ENCODE results near the gene RYR3. TPM values are rescaled to one million over a fixed set of nuclear protein-coding genes. Genes with fewer than 3 reads are reported as not detected.

Gene RYR3
- total RNA-seq, 1 experiment from 2014 or later: not detected

DNA sequence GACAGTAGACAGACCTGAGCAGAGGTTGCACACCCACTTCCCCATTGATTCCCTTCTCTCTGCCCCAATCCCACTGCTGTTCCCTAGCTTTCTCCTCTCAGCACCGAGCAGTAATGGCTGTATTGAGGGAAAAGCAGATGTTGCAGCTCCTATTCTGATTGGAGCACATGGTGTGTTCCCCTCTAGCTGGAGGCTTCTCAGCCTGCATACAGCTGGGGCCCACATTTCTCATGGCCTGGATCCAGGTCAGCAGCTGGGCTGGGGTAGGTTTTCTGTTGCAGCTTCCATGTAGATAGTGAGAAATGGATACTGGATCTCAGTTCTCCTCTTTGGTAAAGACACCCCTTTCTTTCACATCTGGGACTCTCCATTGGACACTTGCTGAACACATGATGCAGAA, 50.1 kb downstream of the RYR3 start:
- no peak for DNase-seq
- Histone ChIP-seq H3K9me3 (no peaks in the 10 kb centered on the region), H3K36me3 (no peaks in the 10 kb centered on the region), H3K27me3 (no peaks in the 10 kb centered on the region), H3K4me3 (no peak overlapping the region)

DNA sequence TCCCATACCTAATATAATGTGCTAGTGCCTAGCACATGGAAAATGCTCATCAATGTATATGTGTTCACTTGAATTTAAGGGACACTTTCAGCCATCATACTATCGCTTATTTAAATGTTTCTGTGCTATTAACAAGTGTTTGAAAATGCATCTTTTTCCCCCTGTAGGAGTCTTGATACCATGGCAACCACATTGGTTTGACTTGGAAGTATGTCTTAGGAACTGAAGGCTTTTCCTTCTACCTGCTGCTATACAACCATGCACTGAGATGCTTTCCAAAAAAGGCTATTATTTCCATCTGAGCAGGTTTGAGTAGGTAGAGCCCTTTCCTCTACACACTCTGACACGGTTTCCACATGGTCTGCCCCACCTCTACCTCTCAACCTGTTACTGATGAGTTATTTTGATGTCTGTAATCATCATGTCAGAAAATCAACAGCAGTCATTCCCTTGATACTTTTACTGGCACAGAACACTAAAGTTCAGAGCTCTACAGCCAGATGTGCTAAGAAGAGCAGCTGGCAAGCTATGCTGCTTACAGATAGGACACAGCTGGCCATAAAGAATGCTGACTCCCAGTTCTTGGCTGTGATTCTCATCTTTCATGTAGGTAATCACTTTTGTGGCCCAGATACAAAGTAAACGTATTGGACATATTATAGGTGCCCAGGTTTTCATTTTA, 59.3 kb downstream of the RYR3 start:
- H3K36me3 ChIP-seq: no peaks in the 10 kb centered on the region
- DNase-seq: no peak
- no peaks in the 10 kb centered on the region for H3K9me3 ChIP-seq
- H3K4me3 ChIP-seq: no peak overlapping the region
- H3K27me3 ChIP-seq: no peaks in the 10 kb centered on the region; the same call in 1 of the 2 replicates

GRCh38 chr15:33370623-33371020, 59.9 kb downstream of the RYR3 start:
- Histone ChIP-seq H3K36me3 (no peaks in the 10 kb centered on the region), H3K9me3 (no peaks in the 10 kb centered on the region), H3K27me3 (no peaks in the 10 kb centered on the region; the same call in 1 of the 2 replicates), H3K4me3 (no peak overlapping the region)
- DNase-seq: no peak

GRCh38 chr15:33371159-33371558, 60.4 kb downstream of the RYR3 start:
- Histone ChIP-seq H3K27me3 (no peaks in the 10 kb centered on the region; the same call in 1 of the 2 replicates), H3K4me3 (no peak overlapping the region), H3K36me3 (no peaks in the 10 kb centered on the region), H3K9me3 (no peaks in the 10 kb centered on the region)
- no peak for DNase-seq

- DNase-seq: no peak
- Histone ChIP-seq H3K4me3 (no peak overlapping the region), H3K36me3 (no peaks in the 10 kb centered on the region), H3K27me3 (no peaks in the 10 kb centered on the region), H3K9me3 (no peaks in the 10 kb centered on the region)
These were observed 63.6 kb downstream of the RYR3 start for GRCh38 chr15:33374226-33374914.

DNA sequence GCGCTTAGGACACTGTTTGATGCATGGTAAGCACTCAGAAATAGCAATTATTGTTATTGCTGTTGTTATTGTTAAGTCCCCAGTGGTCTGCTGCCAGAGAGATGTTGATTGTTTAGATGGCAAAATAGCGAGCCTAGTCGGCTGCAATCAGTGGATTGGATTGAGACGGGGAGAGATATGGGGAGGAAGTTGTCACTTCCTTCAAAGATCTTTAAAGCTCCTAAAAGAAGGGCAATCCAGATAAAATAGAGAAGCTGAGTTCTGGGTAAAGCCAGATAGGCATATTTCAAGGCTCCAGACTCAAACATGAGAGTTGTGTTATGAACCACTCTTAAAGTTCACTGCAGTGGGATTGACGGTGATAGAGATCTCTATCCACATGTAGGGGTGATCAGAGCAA, 64.5 kb downstream of the RYR3 start:
- H3K9me3 ChIP-seq: no peaks in the 10 kb centered on the region
- H3K36me3 ChIP-seq: no peaks in the 10 kb centered on the region
- no peak overlapping the region for H3K4me3 ChIP-seq
- no peaks in the 10 kb centered on the region for H3K27me3 ChIP-seq
- no peak for DNase-seq

DNA sequence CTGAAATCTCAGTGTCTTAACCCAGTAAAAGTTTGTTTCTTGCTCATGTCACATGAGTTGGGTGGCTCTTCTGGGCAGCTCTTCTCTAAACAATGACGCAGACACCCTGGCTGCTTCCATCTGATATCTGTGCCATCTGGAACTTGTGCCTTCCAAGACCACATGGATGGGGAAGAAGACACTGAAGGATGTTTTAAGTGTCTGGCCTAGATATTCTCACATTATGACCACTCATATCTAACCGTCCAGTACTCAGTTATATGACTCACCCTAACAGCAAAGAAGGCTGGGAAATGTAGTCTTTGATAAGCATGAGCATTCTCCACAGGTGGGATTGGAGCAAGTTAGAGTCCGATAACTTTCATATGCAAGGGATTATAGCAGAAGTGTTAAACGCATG, 66.4 kb downstream of the RYR3 start:
- H3K36me3 ChIP-seq: no peaks in the 10 kb centered on the region
- H3K4me3 ChIP-seq: no peak overlapping the region
- no peaks in the 10 kb centered on the region for H3K27me3 ChIP-seq
- DNase-seq: no peak
- H3K9me3 ChIP-seq: no peaks in the 10 kb centered on the region

DNA sequence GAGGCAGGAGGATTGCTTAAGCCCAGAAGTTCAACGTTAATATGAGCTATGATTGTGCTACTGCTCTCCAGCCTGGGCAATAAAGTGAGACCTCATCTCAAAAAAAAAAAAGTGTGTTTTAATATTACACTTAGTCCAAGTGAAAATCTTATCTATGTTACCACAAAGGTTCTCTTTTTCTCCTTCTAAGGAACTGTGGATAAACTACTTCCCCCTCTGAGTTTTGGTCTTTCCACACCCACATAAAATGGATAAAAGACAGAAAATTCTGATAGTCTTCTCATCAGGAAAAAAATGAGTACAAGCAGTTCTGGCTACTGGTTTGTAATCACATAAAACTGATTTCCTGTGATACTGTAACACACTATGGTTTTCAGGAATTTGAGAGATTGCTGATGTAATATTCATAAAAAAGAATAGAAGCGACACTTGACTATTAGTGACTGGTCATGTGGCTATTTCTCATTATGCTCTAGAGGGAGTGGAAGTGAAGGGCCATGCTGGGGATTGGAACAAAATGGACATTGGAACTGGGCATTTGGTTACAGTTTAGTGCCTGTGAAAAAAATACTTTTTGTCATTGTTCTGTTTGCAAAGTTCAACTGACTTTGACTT, 68.2 kb downstream of the RYR3 start:
- Histone ChIP-seq H3K9me3 (no peaks in the 10 kb centered on the region), H3K36me3 (no peaks in the 10 kb centered on the region), H3K4me3 (no peak overlapping the region), H3K27me3 (no peaks in the 10 kb centered on the region)
- no peak for DNase-seq

GRCh38 chr15:33380406-33380805, 69.6 kb downstream of the RYR3 start:
- no peak for DNase-seq
- no peaks in the 10 kb centered on the region for H3K9me3 ChIP-seq
- no peak overlapping the region for H3K4me3 ChIP-seq
- no peaks in the 10 kb centered on the region for H3K36me3 ChIP-seq
- H3K27me3 ChIP-seq: no peaks in the 10 kb centered on the region

DNA sequence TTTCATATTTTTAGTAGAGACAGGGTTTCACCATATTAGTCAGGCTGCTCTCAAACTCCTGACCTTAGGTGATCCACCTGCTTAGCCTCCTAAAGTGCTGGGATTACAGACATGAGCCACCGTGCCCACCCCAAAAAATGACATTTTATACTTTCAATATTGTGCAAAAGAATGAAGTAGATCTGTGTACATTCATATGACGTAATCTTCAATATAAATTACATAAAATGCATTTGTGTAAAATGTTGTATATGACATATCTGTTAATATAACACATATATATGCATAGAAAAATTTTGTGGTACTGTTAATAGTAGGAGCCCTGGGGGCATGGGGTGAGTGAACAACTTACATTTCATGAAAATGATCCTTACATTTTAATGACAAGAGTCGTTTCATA, 71.7 kb downstream of the RYR3 start:
- no peaks in the 10 kb centered on the region for H3K9me3 ChIP-seq
- H3K27me3 ChIP-seq: no peaks in the 10 kb centered on the region
- no peaks in the 10 kb centered on the region for H3K36me3 ChIP-seq
- DNase-seq: no peak
- no peak overlapping the region for H3K4me3 ChIP-seq

GRCh38 chr15:33384307-33384706, 73.5 kb downstream of the RYR3 start:
- no peaks in the 10 kb centered on the region for H3K36me3 ChIP-seq
- no peak overlapping the region for H3K4me3 ChIP-seq
- H3K27me3 ChIP-seq: no peaks in the 10 kb centered on the region
- H3K9me3 ChIP-seq: no peaks in the 10 kb centered on the region
- DNase-seq: no peak

- Histone ChIP-seq H3K4me3 (no peak overlapping the region), H3K36me3 (no peaks in the 10 kb centered on the region), H3K27me3 (no peaks in the 10 kb centered on the region), H3K9me3 (no peaks in the 10 kb centered on the region)
- no peak for DNase-seq
These were observed 81.7 kb downstream of the RYR3 start for GRCh38 chr15:33392453-33392852.

DNA sequence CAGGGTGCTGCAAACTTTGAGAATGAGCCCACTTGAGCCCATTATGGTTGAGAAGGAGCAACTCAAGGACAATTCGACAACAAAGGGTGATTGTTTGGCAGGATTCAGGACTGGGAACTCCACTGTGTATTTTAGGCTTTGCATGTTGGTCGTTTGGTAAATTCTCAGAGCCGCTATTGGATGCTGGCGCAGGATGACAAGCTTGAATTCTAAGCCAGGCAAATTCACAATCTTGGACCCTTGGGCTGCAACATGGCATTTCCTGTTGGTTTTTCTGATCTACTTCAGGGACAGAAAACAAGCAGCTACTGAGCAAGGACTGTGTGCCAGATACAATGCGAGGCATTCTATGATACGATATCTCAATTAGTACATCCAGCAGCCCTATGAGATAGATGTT, 82.8 kb downstream of the RYR3 start:
- Histone ChIP-seq H3K9me3 (no peaks in the 10 kb centered on the region), H3K27me3 (no peaks in the 10 kb centered on the region), H3K4me3 (no peak overlapping the region), H3K36me3 (no peaks in the 10 kb centered on the region)
- DNase-seq: no peak

DNA sequence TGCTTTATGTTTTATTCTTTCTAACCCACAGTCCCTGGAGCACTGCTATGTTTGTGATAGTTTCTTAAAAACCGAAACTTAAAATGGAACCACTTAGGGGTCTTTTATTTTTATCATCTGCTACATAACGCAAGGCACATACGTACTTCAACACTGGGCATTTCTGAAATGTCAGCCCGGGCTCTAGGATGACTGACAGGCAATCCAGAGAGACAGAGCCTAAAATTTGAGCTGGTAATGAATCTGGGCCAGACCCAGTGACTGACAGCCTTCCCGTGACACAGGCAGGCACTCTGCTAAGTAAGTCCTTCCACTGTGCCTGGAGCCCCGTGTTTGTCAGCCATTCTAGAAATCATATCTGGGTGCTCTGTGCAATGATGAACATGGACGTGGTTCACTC, 84.6 kb downstream of the RYR3 start:
- Histone ChIP-seq H3K27me3 (no peaks in the 10 kb centered on the region), H3K4me3 (no peak overlapping the region), H3K36me3 (no peaks in the 10 kb centered on the region), H3K9me3 (no peaks in the 10 kb centered on the region)
- no peak for DNase-seq

DNA sequence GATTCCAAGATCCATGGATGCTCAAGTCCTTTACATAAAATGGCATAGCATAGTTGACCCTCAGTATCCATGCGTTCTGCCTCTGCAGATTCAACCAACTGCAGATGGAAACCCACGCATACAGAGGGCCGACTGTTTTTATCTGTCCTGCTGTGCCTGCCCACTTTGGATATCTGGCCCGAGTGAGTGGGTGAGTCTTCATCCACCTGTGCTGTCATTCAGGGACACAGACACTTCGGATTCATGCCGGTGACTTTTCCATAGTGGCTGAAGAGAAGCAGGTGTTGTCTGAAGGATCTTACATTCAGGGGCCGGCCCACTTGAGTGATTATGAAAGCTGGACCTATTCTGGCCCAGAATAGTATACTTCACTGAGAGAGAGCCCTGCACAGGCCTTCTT, 85.1 kb downstream of the RYR3 start:
- no peaks in the 10 kb centered on the region for H3K36me3 ChIP-seq
- no peaks in the 10 kb centered on the region for H3K9me3 ChIP-seq
- no peak for DNase-seq
- no peaks in the 10 kb centered on the region for H3K27me3 ChIP-seq
- H3K4me3 ChIP-seq: no peak overlapping the region

DNA sequence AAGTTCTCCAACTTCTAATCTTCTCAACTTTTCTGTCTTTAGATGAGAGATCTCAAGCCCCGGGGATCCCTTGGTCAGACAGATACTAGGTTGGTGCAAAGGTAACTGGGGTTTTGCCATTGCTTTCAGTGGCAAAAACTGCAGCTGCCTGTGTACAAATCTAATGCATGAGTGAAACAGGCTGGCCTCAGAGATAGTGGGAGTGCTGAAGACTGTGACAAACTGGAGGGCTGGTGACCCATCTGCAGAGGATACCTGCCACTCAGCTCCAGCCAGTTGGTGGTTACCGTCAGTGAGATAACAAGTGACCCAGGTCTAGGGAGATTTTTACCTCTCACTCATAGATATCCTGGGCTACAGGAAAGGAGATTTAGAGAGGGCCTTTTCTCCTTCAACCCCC, 85.7 kb downstream of the RYR3 start:
- DNase-seq: no peak
- Histone ChIP-seq H3K4me3 (no peak overlapping the region), H3K9me3 (no peaks in the 10 kb centered on the region), H3K36me3 (no peaks in the 10 kb centered on the region), H3K27me3 (no peaks in the 10 kb centered on the region)

DNA sequence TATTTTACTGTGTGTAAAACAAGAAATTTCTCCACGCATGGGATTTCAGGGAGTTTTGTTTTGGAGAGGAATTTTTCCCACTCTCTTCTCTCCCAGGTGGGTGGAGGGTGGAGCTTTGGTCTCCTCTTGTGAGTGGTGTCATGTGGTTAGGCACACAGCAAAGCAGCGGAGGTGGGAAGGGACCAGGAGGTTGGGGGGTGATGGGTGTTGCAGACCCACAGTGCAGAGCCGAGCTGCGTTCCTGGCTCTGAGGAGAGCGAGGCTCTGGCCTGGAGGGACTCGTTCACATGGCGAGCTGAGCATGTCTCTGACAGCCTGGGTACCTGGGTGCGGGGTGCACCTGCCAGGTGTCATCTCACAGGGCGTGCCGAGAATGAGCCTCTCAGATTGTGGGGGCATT, 87.8 kb downstream of the RYR3 start:
- Histone ChIP-seq H3K36me3 (no peaks in the 10 kb centered on the region), H3K27me3 (no peaks in the 10 kb centered on the region), H3K4me3 (no peak overlapping the region), H3K9me3 (no peaks in the 10 kb centered on the region)
- no peak for DNase-seq

DNA sequence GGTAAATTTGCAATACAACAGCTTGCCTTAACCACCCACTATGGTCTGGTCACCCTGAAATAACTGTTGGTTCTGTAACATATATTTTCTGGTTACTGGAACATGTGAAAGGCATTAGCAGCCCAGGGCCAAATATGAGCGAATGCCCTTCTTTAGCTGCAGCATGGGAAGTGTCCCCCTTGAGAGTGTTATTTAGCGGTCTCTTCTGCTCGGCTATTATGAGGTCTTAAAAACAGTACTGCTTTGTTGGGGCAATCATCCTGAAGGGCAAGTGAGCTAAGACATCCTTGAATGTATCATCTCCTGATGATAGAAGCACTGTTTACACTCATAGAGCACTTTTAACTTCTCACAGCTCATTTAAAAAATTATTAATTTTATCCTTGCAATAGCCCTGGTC, 90.2 kb downstream of the RYR3 start:
- no peak for DNase-seq
- Histone ChIP-seq H3K9me3 (no peaks in the 10 kb centered on the region), H3K27me3 (no peaks in the 10 kb centered on the region), H3K4me3 (no peak overlapping the region), H3K36me3 (no peaks in the 10 kb centered on the region)

Measured in MG63 (cell line).